Measurements from ENCODE around the gene PAX5.

PAX5 gene

DNA sequence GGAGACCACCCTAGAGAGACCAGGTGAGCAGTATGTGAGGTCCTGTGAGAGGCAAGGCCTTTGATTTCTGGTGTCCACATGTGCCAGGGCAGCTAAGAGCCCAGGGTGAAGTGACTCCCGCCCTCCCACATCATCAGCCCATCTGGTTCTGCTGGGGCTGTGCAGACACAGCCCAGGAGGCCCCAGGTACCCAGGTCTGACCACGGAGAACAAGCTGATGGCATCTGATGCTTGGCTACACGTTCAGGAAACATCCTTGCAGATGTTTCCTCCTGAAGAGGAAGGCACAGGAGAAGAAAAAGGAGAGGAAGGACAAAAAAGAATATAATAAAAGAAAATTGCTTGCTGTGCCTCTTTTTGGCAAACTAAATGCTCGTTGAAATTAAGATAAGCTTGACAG, 225.8 kb downstream of the PAX5 start (continued):
- no peak for TF ChIP-seq ZNF558 (tag by site-specific recombination; IDR thresholded peaks at IDR 0.05)
- TF ChIP-seq KLF9 (tag by site-specific recombination; IDR thresholded peaks at IDR 0.05; ENCODE audit: low read depth): no peak
- TF ChIP-seq, protein P1, sequence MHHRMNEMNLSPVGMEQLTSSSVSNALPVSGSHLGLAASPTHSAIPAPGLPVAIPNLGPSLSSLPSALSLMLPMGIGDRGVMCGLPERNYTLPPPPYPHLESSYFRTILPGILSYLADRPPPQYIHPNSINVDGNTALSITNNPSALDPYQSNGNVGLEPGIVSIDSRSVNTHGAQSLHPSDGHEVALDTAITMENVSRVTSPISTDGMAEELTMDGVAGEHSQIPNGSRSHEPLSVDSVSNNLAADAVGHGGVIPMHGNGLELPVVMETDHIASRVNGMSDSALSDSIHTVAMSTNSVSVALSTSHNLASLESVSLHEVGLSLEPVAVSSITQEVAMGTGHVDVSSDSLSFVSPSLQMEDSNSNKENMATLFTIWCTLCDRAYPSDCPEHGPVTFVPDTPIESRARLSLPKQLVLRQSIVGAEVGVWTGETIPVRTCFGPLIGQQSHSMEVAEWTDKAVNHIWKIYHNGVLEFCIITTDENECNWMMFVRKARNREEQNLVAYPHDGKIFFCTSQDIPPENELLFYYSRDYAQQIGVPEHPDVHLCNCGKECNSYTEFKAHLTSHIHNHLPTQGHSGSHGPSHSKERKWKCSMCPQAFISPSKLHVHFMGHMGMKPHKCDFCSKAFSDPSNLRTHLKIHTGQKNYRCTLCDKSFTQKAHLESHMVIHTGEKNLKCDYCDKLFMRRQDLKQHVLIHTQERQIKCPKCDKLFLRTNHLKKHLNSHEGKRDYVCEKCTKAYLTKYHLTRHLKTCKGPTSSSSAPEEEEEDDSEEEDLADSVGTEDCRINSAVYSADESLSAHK (tag by site-specific recombination; IDR thresholded peaks at IDR 0.05): no peak
- no peak for TF ChIP-seq ZNF335 (tag by site-specific recombination; conservative IDR thresholded peaks at IDR 0.05)
- no peak for TF ChIP-seq ZNF629 (tag by site-specific recombination; IDR thresholded peaks at IDR 0.05)
- no peak for TF ChIP-seq ZNF146 (tag by site-specific recombination; IDR thresholded peaks at IDR 0.05)
- TF ChIP-seq ZNF19 (tag by site-specific recombination; IDR thresholded peaks at IDR 0.05; ENCODE audit: low read depth): no peak
- no peak for TF ChIP-seq ZNF133 (tag by site-specific recombination; IDR thresholded peaks at IDR 0.05)
- no peak for TF ChIP-seq HOXA7 (CRISPR knock-in tag; IDR thresholded peaks at IDR 0.05; ENCODE audit: borderline replicate concordance)
- TF ChIP-seq, protein P2, sequence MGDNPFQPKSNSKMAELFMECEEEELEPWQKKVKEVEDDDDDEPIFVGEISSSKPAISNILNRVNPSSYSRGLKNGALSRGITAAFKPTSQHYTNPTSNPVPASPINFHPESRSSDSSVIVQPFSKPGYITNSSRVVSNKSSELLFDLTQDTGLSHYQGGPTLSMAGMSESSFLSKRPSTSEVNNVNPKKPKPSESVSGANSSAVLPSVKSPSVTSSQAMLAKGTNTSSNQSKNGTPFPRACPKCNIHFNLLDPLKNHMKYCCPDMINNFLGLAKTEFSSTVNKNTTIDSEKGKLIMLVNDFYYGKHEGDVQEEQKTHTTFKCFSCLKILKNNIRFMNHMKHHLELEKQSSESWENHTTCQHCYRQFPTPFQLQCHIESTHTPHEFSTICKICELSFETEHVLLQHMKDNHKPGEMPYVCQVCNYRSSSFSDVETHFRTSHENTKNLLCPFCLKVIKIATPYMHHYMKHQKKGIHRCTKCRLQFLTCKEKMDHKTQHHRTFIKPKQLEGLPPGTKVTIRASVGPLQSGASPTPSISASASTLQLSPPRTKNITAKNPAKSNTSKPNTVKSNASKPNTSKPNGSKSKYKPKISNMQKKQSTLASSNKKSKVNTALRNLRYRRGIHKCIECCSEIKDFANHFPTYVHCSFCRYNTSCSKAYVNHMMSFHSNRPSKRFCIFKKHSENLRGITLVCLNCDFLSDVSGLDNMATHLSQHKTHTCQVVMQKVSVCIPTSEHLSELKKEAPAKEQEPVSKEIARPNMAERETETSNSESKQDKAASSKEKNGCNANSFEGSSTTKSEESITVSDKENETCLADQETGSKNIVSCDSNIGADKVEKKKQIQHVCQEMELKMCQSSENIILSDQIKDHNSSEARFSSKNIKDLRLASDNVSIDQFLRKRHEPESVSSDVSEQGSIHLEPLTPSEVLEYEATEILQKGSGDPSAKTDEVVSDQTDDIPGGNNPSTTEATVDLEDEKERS (tag by site-specific recombination; IDR thresholded peaks at IDR 0.05): no peak
- no peak for TF ChIP-seq PRDM1 (tag by site-specific recombination; IDR thresholded peaks at IDR 0.05)
- TF ChIP-seq, protein P3, sequence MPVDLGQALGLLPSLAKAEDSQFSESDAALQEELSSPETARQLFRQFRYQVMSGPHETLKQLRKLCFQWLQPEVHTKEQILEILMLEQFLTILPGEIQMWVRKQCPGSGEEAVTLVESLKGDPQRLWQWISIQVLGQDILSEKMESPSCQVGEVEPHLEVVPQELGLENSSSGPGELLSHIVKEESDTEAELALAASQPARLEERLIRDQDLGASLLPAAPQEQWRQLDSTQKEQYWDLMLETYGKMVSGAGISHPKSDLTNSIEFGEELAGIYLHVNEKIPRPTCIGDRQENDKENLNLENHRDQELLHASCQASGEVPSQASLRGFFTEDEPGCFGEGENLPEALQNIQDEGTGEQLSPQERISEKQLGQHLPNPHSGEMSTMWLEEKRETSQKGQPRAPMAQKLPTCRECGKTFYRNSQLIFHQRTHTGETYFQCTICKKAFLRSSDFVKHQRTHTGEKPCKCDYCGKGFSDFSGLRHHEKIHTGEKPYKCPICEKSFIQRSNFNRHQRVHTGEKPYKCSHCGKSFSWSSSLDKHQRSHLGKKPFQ (tag by site-specific recombination; IDR thresholded peaks at IDR 0.05): no peak
- TF ChIP-seq, protein P4, sequence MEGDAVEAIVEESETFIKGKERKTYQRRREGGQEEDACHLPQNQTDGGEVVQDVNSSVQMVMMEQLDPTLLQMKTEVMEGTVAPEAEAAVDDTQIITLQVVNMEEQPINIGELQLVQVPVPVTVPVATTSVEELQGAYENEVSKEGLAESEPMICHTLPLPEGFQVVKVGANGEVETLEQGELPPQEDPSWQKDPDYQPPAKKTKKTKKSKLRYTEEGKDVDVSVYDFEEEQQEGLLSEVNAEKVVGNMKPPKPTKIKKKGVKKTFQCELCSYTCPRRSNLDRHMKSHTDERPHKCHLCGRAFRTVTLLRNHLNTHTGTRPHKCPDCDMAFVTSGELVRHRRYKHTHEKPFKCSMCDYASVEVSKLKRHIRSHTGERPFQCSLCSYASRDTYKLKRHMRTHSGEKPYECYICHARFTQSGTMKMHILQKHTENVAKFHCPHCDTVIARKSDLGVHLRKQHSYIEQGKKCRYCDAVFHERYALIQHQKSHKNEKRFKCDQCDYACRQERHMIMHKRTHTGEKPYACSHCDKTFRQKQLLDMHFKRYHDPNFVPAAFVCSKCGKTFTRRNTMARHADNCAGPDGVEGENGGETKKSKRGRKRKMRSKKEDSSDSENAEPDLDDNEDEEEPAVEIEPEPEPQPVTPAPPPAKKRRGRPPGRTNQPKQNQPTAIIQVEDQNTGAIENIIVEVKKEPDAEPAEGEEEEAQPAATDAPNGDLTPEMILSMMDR (tag by site-specific recombination; IDR thresholded peaks at IDR 0.05): no peak
- no peak for TF ChIP-seq ZNF311 (tag by site-specific recombination; IDR thresholded peaks at IDR 0.05; ENCODE audit: borderline replicate concordance)

DNA sequence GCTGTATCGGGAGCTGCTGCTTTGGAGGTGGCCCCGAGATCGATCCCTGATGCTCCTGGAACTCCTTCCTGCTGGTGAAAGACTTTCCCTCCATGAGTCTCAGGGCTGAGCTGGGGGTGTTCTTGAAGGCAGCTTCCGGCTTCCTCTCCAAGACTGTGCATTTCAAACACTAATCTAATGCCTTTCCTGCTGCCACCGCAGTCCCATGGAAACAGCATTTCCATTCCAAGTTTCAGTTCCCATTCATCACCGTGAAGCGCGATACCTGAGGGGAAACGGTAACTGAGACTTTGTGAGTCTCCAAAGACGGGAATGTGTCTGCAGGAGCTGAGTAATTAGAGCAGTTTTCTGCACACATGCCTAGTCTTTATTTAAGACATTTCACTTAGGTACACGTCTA, 230.1 kb downstream of the PAX5 start:
- Histone ChIP-seq H3K4me1 (ENCODE audit: control insufficient read depth, insufficient read depth, low read length) (no peaks in the 10 kb centered on the region), H3K36me3 (ENCODE audit: control insufficient read depth in 2 of 2, insufficient read depth in 1 of 2, low read length in 2 of 2) (no peaks in the 10 kb centered on the region), H3K9me3 (ENCODE audit: control insufficient read depth, insufficient read depth, low read depth, low read length) (no peaks in the 10 kb centered on the region), H3K27ac (ENCODE audit: extremely low read depth, low read depth, low read length) (no peak overlapping the region), H3K4me3 (ENCODE audit: low read depth, low read length) (no peak overlapping the region)
- ChIA-PET CTCF (interaction anchor here (0.9 kb wide), 1 partner anchor 69 kb away, joined by 4 read pairs; no protein-coding TSS in a partner anchor), POLR2A (no interaction called here)
- TF ChIP-seq ZNF175 (tag by site-specific recombination; IDR thresholded peaks at IDR 0.05) (no peak), ZNF354C (tag by site-specific recombination; IDR thresholded peaks at IDR 0.05; ENCODE audit: borderline replicate concordance, low read depth) (no peak), ZNF140 (tag by site-specific recombination; IDR thresholded peaks at IDR 0.05) (no peak), ZNF184 (tag by site-specific recombination; IDR thresholded peaks at IDR 0.05) (no peak), ZNF701 (tag by site-specific recombination; IDR thresholded peaks at IDR 0.05) (no peak), ZNF660 (tag by site-specific recombination; IDR thresholded peaks at IDR 0.05) (no peak), ZNF274 (IDR thresholded peaks at IDR 0.05; ENCODE audit: low read length) (no peak), ZNF274 (tag by site-specific recombination; IDR thresholded peaks at IDR 0.05; ENCODE audit: borderline replicate concordance) (no peak), ZNF23 (tag by site-specific recombination; IDR thresholded peaks at IDR 0.05; ENCODE audit: borderline replicate concordance) (no peak)
- TF ChIP-seq, protein P5, sequence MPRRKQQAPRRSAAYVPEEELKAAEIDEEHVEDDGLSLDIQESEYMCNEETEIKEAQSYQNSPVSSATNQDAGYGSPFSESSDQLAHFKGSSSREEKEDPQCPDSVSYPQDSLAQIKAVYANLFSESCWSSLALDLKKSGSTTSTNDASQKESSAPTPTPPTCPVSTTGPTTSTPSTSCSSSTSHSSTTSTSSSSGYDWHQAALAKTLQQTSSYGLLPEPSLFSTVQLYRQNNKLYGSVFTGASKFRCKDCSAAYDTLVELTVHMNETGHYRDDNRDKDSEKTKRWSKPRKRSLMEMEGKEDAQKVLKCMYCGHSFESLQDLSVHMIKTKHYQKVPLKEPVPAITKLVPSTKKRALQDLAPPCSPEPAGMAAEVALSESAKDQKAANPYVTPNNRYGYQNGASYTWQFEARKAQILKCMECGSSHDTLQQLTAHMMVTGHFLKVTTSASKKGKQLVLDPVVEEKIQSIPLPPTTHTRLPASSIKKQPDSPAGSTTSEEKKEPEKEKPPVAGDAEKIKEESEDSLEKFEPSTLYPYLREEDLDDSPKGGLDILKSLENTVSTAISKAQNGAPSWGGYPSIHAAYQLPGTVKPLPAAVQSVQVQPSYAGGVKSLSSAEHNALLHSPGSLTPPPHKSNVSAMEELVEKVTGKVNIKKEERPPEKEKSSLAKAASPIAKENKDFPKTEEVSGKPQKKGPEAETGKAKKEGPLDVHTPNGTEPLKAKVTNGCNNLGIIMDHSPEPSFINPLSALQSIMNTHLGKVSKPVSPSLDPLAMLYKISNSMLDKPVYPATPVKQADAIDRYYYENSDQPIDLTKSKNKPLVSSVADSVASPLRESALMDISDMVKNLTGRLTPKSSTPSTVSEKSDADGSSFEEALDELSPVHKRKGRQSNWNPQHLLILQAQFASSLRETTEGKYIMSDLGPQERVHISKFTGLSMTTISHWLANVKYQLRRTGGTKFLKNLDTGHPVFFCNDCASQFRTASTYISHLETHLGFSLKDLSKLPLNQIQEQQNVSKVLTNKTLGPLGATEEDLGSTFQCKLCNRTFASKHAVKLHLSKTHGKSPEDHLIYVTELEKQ (tag by site-specific recombination; IDR thresholded peaks at IDR 0.05; ENCODE audit: borderline replicate concordance): no peak
- TF ChIP-seq, protein P6, sequence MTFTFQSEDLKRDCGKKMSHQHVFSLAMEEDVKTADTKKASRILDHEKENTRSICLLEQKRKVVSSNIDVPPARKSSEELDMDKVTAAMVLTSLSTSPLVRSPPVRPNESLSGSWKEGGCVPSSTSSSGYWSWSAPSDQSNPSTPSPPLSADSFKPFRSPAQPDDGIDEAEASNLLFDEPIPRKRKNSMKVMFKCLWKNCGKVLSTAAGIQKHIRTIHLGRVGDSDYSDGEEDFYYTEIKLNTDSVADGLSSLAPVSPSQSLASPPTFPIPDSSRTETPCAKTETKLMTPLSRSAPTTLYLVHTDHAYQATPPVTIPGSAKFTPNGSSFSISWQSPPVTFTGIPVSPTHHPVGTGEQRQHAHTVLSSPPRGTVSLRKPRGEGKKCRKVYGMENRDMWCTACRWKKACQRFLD (tag by site-specific recombination; IDR thresholded peaks at IDR 0.05): no peak

Data from HEK293 (cell line).